GM13977 (cell line): ENCODE data around the gene CRYGC.
"Not testable (repeated sequence)": the region's sequence is repeated elsewhere in the genome, so short reads cannot be mapped to it uniquely, and the experiment has no call there.

Source experiments
- DNase-seq: peaks from one replicate; pipeline ENCODE4 v3.0.0; 2012; ENCODE audit warnings: low spot score
- in situ Hi-C: fragments of 300-500 bp; cut with MboI; formaldehyde crosslinking; loops from one replicate; pipeline ENCODE4 v1.12.0; 2022; ENCODE audit warnings: low sequenced_read_pairs, low pct_unique_long_range_greater_than_20kb, mixed read lengths, inconsistent platforms; ENCODE audit not compliant: unreplicated experiment
- TF ChIP-seq, protein P1 (sequence below): IDR thresholded peaks from 2 replicates; pipeline ENCODE4 v1.5.1; 2012; ENCODE audit warnings: mild to moderate bottlenecking, control low read depth; ENCODE audit not compliant: insufficient read depth; ENCODE audit errors: extremely low read depth, missing control alignments

Gene CRYGC

DNA sequence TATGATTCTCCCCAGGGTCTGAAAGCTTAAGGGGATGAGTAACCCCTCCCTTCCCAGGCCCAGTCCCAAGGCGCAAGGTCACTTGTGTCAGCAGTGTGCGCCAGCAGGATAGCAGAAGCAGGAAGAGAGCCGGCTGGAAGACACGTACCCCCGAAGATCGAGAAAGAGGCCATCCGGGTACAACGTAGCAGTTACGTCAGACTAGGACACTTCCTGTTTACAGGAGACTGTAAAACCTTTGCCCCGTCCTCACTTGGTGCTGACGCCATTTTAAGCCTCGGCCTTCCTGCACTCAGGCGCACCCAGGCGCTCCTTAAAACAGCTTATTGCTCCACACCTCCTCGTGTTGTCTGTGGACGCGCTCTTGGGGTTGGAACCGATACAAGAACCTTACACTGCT, 9.8 kb upstream of the CRYGC start:
- TF ChIP-seq, protein P1, sequence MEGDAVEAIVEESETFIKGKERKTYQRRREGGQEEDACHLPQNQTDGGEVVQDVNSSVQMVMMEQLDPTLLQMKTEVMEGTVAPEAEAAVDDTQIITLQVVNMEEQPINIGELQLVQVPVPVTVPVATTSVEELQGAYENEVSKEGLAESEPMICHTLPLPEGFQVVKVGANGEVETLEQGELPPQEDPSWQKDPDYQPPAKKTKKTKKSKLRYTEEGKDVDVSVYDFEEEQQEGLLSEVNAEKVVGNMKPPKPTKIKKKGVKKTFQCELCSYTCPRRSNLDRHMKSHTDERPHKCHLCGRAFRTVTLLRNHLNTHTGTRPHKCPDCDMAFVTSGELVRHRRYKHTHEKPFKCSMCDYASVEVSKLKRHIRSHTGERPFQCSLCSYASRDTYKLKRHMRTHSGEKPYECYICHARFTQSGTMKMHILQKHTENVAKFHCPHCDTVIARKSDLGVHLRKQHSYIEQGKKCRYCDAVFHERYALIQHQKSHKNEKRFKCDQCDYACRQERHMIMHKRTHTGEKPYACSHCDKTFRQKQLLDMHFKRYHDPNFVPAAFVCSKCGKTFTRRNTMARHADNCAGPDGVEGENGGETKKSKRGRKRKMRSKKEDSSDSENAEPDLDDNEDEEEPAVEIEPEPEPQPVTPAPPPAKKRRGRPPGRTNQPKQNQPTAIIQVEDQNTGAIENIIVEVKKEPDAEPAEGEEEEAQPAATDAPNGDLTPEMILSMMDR = no peak
- in situ Hi-C loops = no loop called here
- DNase-seq = no peak

DNA sequence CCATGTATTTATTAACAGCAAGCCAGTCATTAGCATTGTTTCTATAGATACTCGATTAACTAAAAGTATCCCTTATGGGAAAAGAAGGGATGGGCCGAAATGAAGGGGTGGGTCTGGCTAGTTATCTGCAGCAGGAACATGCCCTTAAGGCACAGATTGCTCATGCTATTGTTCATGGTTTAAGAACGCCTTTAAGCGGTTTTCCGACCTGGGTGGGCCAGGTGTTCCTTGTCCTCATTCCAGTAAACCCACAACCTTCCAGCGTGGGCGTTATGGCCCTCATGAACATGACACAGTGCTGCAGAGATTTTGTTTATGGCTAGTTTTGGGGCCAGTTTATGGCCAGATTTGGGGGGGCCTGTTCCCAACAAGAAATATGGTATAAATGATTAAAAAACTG, 8.7 kb upstream of the CRYGC start:
- DNase-seq, in situ Hi-C loops: not testable (repeated sequence)

DNA sequence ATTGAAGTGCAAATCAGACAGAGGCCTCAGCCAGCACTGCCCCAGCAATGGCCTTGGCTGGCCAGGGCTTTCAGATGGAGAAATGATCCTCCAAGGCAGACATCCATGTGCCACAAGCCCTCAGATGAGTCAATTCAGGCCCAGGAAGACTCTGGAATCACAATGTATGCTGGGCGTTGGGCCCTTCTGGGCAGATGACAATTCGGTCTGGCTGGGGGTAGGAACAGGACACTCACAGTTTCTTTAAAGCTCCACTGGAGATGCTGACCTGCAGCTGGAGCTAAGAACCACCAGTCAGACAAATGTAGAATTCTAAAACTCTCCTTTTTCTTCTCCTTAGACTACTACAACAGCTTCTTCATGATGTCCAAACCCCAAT, 7.1 kb upstream of the CRYGC start:
- DNase-seq = no peak
- TF ChIP-seq, protein P1 = no peak
- in situ Hi-C loops = no loop called here

DNA sequence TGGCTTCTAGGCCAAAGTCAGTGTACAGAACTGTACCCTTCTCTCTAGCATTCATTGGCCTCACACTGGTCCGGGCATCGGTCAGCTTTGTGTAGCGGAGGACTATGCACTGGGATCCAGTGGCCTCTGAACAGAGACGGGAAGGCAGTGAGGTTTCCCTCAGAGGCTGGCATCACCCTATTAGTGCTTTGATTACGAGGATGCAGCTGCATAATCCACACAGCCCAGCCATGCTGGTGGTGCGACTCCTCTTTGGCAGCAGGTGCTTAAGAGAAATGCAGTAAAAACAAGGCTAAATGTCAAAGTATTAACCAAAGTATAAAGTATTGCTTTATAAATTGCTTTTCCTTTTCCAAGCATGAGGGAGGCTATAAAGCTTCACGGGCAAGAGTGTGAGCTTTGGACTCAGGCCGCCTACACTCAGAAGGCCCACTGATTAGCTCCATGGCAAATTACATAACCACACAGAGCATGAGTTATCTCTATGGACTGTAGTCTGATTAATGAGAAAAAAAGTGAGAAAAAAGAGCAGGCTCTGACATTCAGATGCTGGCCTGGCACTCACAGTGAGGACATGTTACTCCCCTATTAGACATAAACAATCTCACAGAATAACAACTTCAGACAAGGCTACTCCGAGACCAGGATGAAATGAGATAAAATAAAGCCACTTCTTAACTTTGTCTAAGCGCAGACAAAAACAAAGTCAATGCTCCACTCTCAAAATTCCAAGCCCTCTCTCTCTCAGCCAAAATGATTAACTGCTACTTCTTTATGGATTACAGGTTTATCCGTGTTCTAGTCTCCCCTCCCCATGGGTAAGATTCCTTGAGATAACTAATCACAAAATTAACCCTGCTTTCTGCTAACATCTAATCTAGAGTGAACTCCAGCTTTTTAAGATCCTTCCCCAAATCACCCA, 6.4 kb upstream of the CRYGC start:
- in situ Hi-C loops = no loop called here
- no peak for DNase-seq
- TF ChIP-seq, protein P1 = no peak

DNA sequence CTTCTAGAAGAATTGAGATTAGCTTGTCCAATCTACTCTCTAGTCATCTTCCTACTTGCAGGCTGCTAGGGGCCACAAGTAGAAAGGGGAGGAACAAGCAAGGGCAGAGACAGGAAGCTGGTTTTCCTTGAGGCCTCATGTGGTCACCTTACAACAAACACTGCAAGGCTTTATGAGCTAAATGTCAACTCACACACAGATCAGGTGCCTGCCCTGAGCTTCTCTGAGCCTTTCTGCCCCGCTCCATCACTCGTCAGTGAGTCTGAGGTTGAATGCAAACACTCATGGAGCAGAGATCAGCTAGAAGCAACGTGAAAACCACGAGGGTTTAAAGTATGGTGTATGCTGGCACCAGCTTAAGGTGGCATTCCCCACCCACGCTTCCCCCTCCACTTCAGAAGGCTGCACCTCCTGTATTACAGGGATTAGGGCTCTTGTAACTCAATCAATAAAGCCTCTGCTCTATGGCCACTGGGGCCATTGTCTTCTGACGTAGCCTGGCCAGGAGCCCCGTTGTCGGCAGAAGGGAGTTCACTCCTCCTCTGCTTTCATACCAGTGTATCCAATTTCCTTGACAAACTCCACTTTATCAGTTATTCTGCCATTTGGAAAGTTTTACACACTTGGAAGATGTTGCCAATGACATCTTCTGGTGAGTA, 5.4 kb upstream of the CRYGC start:
- in situ Hi-C loops = no loop called here
- DNase-seq = no peak
- TF ChIP-seq, protein P1 = no peak

DNA sequence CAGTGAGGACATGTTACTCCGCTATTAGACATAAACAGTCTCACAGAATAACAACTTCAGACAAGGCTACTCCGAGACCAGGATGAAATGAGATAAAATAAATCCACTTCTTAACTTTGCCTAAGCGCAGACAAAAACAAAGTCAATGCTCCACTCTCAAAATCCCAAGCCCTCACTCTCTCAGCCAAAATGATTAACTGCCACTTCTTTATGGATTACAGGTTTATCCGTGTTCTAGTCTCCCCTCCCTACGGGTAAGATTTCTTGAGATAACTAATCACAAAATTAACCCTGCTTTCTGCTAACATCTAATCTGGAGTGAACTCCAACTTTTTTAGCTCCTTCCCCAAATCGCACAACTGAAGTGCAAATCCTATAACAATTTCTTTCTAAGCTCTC, 1.1 kb upstream of the CRYGC start:
- TF ChIP-seq, protein P1 = no peak
- in situ Hi-C loops = no loop called here
- no peak for DNase-seq

DNA sequence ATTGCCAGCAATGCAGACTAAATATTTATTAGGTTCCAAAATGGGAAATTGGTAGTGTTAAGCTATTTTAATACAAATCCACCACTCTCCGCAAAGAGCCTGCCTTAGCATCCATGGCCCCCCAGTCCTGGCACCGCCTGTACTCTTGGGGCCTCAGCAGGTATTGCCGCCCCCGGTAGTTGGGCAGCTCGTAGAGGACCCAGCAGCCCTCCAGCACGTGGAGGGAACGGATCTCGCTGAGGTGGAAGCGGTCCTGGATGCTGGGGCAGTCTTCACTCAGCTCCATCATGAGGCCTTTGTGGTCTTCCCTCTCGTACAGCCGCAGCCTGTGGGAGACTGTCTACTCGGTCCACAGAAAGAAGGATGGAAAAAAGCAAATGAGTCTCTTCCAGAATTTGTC, 1.5 kb downstream of the CRYGC start:
- TF ChIP-seq, protein P1 = no peak
- DNase-seq = no peak
- in situ Hi-C loops = no loop called here
